ENCODE results near the gene ATXN3L. TPM values are rescaled to one million over a fixed set of nuclear protein-coding genes. Genes with fewer than 3 reads are reported as not detected.

Gene ATXN3L
- total and polyA plus RNA-seq, 2 experiments from 2014 or later = not detected

DNA sequence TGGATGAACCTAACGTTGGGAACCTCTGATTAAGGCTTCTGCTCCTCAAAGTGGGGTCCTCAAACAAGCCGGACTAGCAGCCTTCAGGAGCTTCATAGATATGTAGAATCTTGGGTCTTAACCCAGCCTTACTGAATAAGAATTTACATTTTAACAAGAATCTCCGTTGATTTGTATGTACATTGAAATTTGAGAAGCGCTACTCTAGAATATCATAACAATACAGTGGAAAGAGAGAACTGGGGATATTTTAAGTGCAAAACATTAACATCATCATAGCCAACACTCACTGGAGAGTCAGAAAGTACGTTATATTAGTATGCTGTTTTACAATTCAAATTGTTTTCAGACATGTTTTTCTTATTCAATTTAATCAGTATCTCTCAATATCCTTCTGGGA, 31.2 kb downstream of the ATXN3L start (continued):
- TF ChIP-seq, protein P1, sequence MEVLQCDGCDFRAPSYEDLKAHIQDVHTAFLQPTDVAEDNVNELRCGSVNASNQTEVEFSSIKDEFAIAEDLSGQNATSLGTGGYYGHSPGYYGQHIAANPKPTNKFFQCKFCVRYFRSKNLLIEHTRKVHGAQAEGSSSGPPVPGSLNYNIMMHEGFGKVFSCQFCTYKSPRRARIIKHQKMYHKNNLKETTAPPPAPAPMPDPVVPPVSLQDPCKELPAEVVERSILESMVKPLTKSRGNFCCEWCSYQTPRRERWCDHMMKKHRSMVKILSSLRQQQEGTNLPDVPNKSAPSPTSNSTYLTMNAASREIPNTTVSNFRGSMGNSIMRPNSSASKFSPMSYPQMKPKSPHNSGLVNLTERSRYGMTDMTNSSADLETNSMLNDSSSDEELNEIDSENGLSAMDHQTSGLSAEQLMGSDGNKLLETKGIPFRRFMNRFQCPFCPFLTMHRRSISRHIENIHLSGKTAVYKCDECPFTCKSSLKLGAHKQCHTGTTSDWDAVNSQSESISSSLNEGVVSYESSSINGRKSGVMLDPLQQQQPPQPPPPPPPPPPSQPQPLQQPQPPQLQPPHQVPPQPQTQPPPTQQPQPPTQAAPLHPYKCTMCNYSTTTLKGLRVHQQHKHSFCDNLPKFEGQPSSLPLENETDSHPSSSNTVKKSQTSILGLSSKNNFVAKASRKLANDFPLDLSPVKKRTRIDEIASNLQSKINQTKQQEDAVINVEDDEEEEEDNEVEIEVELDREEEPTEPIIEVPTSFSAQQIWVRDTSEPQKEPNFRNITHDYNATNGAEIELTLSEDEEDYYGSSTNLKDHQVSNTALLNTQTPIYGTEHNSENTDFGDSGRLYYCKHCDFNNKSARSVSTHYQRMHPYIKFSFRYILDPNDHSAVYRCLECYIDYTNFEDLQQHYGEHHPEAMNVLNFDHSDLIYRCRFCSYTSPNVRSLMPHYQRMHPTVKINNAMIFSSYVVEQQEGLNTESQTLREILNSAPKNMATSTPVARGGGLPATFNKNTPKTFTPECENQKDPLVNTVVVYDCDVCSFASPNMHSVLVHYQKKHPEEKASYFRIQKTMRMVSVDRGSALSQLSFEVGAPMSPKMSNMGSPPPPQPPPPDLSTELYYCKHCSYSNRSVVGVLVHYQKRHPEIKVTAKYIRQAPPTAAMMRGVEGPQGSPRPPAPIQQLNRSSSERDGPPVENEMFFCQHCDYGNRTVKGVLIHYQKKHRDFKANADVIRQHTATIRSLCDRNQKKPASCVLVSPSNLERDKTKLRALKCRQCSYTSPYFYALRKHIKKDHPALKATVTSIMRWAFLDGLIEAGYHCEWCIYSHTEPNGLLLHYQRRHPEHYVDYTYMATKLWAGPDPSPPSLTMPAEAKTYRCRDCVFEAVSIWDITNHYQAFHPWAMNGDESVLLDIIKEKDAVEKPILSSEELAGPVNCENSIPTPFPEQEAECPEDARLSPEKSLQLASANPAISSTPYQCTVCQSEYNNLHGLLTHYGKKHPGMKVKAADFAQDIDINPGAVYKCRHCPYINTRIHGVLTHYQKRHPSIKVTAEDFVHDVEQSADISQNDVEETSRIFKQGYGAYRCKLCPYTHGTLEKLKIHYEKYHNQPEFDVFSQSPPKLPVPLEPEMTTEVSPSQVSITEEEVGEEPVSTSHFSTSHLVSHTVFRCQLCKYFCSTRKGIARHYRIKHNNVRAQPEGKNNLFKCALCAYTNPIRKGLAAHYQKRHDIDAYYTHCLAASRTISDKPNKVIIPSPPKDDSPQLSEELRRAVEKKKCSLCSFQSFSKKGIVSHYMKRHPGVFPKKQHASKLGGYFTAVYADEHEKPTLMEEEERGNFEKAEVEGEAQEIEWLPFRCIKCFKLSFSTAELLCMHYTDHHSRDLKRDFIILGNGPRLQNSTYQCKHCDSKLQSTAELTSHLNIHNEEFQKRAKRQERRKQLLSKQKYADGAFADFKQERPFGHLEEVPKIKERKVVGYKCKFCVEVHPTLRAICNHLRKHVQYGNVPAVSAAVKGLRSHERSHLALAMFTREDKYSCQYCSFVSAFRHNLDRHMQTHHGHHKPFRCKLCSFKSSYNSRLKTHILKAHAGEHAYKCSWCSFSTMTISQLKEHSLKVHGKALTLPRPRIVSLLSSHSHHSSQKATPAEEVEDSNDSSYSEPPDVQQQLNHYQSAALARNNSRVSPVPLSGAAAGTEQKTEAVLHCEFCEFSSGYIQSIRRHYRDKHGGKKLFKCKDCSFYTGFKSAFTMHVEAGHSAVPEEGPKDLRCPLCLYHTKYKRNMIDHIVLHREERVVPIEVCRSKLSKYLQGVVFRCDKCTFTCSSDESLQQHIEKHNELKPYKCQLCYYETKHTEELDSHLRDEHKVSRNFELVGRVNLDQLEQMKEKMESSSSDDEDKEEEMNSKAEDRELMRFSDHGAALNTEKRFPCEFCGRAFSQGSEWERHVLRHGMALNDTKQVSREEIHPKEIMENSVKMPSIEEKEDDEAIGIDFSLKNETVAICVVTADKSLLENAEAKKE (CRISPR knock-in tag; IDR thresholded peaks at IDR 0.05) = no peak
- no peak for TF ChIP-seq CREB1 (CRISPR knock-in tag; IDR thresholded peaks at IDR 0.05; ENCODE audit: low read depth)

DNA sequence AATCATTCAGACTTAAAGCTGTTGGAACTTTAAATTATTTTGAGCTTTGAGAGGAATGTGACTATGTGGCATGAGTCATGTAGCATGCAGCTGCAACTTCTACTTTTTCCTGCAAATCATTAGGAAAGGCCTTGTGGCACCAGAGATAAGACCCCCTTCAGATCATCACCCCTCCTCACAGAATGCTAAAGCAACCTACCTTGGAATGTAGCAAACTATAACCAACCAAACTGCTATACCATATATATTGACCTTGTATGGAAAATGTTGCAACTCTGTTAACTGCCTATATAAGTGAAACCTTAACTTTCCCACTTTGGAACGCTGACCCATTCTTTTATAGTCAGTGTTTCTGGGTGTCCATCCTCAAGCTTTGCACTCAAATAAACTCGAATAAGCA, 32.0 kb downstream of the ATXN3L start:
- Histone ChIP-seq H4K20me1 (replicated peaks; ENCODE audit: insufficient read depth) (no peaks in the 10 kb centered on the region), H3K4me3 (no peak overlapping the region), H3K4me1 (ENCODE audit: insufficient read depth) (no peaks in the 10 kb centered on the region), H2AFZ (no peak overlapping the region), H3K4me2 (no peak overlapping the region), H3K27ac (ENCODE audit: low read depth) (no peak overlapping the region), H3K27me3 (ENCODE audit: insufficient read depth) (no peaks in the 10 kb centered on the region), H3F3A (replicated peaks; ENCODE audit: low read depth) (no peaks in the 10 kb centered on the region; the same call in 1 of the 2 replicates), H3K9me2 (ENCODE audit: insufficient read depth) (no peaks in the 10 kb centered on the region), H3K36me3 (ENCODE audit: insufficient read depth) (no peaks in the 10 kb centered on the region; the same call in 1 of the 2 replicates), H3K79me2 (replicated peaks; ENCODE audit: insufficient read depth) (no peaks in the 10 kb centered on the region)
- H3K4me3 Mint-ChIP-seq = no peak overlapping the region
- H3K4me1 Mint-ChIP-seq = peaks cover 4% of the 10 kb centered on the region; the same call in 1 of the 3 replicates
- DNase-seq (ENCODE audit: low spot score) = no peak
- H3K27me3 Mint-ChIP-seq (ENCODE audit: insufficient read depth, low read depth, poor library complexity) = peaks cover 4% of the 10 kb centered on the region
- peaks cover 38% of the 10 kb centered on the region for H3K36me3 Mint-ChIP-seq (ENCODE audit: low read depth)
- no peak overlapping the region for H3K27ac Mint-ChIP-seq
- ATAC-seq = no peak
- H3K9me3 Mint-ChIP-seq = peaks cover 40% of the 10 kb centered on the region
- TF ChIP-seq ZNF114 (CRISPR knock-in tag; IDR thresholded peaks at IDR 0.05) (no peak), EZH2 (IDR thresholded peaks at IDR 0.05; ENCODE audit: low read depth, unreplicated experiment) (no peak), JUNB (IDR thresholded peaks at IDR 0.05; ENCODE audit: unreplicated experiment) (no peak)
- TF ChIP-seq, protein P2, sequence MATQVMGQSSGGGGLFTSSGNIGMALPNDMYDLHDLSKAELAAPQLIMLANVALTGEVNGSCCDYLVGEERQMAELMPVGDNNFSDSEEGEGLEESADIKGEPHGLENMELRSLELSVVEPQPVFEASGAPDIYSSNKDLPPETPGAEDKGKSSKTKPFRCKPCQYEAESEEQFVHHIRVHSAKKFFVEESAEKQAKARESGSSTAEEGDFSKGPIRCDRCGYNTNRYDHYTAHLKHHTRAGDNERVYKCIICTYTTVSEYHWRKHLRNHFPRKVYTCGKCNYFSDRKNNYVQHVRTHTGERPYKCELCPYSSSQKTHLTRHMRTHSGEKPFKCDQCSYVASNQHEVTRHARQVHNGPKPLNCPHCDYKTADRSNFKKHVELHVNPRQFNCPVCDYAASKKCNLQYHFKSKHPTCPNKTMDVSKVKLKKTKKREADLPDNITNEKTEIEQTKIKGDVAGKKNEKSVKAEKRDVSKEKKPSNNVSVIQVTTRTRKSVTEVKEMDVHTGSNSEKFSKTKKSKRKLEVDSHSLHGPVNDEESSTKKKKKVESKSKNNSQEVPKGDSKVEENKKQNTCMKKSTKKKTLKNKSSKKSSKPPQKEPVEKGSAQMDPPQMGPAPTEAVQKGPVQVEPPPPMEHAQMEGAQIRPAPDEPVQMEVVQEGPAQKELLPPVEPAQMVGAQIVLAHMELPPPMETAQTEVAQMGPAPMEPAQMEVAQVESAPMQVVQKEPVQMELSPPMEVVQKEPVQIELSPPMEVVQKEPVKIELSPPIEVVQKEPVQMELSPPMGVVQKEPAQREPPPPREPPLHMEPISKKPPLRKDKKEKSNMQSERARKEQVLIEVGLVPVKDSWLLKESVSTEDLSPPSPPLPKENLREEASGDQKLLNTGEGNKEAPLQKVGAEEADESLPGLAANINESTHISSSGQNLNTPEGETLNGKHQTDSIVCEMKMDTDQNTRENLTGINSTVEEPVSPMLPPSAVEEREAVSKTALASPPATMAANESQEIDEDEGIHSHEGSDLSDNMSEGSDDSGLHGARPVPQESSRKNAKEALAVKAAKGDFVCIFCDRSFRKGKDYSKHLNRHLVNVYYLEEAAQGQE (IDR thresholded peaks at IDR 0.05; ENCODE audit: unreplicated experiment) = no peak
- TF ChIP-seq, protein P3, sequence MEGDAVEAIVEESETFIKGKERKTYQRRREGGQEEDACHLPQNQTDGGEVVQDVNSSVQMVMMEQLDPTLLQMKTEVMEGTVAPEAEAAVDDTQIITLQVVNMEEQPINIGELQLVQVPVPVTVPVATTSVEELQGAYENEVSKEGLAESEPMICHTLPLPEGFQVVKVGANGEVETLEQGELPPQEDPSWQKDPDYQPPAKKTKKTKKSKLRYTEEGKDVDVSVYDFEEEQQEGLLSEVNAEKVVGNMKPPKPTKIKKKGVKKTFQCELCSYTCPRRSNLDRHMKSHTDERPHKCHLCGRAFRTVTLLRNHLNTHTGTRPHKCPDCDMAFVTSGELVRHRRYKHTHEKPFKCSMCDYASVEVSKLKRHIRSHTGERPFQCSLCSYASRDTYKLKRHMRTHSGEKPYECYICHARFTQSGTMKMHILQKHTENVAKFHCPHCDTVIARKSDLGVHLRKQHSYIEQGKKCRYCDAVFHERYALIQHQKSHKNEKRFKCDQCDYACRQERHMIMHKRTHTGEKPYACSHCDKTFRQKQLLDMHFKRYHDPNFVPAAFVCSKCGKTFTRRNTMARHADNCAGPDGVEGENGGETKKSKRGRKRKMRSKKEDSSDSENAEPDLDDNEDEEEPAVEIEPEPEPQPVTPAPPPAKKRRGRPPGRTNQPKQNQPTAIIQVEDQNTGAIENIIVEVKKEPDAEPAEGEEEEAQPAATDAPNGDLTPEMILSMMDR (conservative IDR thresholded peaks at IDR 0.05; ENCODE audit: low read depth in 2 of 2) = no peak
- TF ChIP-seq, protein P4, sequence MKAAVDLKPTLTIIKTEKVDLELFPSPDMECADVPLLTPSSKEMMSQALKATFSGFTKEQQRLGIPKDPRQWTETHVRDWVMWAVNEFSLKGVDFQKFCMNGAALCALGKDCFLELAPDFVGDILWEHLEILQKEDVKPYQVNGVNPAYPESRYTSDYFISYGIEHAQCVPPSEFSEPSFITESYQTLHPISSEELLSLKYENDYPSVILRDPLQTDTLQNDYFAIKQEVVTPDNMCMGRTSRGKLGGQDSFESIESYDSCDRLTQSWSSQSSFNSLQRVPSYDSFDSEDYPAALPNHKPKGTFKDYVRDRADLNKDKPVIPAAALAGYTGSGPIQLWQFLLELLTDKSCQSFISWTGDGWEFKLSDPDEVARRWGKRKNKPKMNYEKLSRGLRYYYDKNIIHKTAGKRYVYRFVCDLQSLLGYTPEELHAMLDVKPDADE (IDR thresholded peaks at IDR 0.05) = no peak
